Loucy (cell line): ENCODE data around the gene FUT7.

Source experiments
- H2AFZ ChIP-seq: fragments of 200-600 bp; sonication (generic); 2 replicates; pipeline ENCODE4 v1.6.0; 2016; ENCODE audit warnings: antibody characterized with exemption, mild to moderate bottlenecking, low read length, moderate library complexity
- H3F3A ChIP-seq: fragments of 200-600 bp; 2 replicates; pipeline ENCODE4 v1.6.0; 2016; ENCODE audit warnings: antibody characterized with exemption, low read depth, mild to moderate bottlenecking
- H3K27me3 ChIP-seq: fragments of 200-600 bp; sonication (generic); 2 replicates; pipeline ENCODE4 v1.6.1; 2014; ENCODE audit warnings: low read length, mild to moderate bottlenecking; ENCODE audit not compliant: insufficient read depth, poor library complexity, severe bottlenecking
- H3K36me3 ChIP-seq: fragments of 200-600 bp; sonication (generic); 2 replicates; pipeline ENCODE4 v1.6.1; 2016; ENCODE audit warnings: low read length; ENCODE audit not compliant: insufficient read depth
- H3K4me1 ChIP-seq: fragments of 200-600 bp; sonication (generic); 2 replicates; pipeline ENCODE4 v1.5.1; 2014; ENCODE audit warnings: low read length, mild to moderate bottlenecking; ENCODE audit not compliant: insufficient read depth, poor library complexity, severe bottlenecking
- H3K4me2 ChIP-seq: fragments of 200-600 bp; sonication (generic); 2 replicates; pipeline ENCODE4 v1.6.0; 2014; ENCODE audit warnings: antibody characterized with exemption, low read length, low read depth, mild to moderate bottlenecking; ENCODE audit not compliant: poor library complexity, severe bottlenecking
- H3K4me3 ChIP-seq: fragments of 200-600 bp; sonication (generic); 2 replicates; pipeline ENCODE4 v1.5.1; 2014; ENCODE audit warnings: low read length, mild to moderate bottlenecking, mixed read lengths; ENCODE audit not compliant: poor library complexity, severe bottlenecking
- H3K79me2 ChIP-seq: fragments of 200-600 bp; sonication (generic); 2 replicates; pipeline ENCODE4 v1.6.1; 2014; ENCODE audit warnings: low read length; ENCODE audit not compliant: insufficient read depth
- H3K9ac ChIP-seq: fragments of 200-600 bp; sonication (generic); 2 replicates; pipeline ENCODE4 v1.6.0; 2014; ENCODE audit warnings: mild to moderate bottlenecking, low read depth, low read length, moderate library complexity; ENCODE audit not compliant: poor library complexity, severe bottlenecking
- H3K9me2 ChIP-seq: fragments of 200-600 bp; sonication (generic); replicated peaks from 2 replicates; pipeline ENCODE4 v1.6.1; 2016; ENCODE audit warnings: low read depth, low read length, mixed read lengths
- H3K9me3 ChIP-seq: fragments of 200-600 bp; sonication (generic); 2 replicates; pipeline ENCODE4 v1.6.1; 2014; ENCODE audit warnings: mild to moderate bottlenecking, antibody characterized with exemption, low read length, low read depth; ENCODE audit not compliant: insufficient read depth
- H4K20me1 ChIP-seq: fragments of 200-600 bp; sonication (generic); 2 replicates; pipeline ENCODE4 v1.6.0; 2014; ENCODE audit warnings: antibody characterized with exemption, low read length, mild to moderate bottlenecking; ENCODE audit not compliant: insufficient read depth, poor library complexity, severe bottlenecking
- CTCF ChIP-seq: fragments of 200-600 bp; sonication (generic); conservative IDR thresholded peaks from 2 replicates; pipeline ENCODE4 v1.5.1; 2014; ENCODE audit warnings: mild to moderate bottlenecking, antibody characterized with exemption, low read length
- EZH2phosphoT487 ChIP-seq: fragments of 200-600 bp; IDR thresholded peaks from 2 replicates; pipeline ENCODE4 v1.6.1; 2018; ENCODE audit warnings: antibody characterized with exemption, mild to moderate bottlenecking, moderate library complexity, borderline replicate concordance

FUT7 gene

GRCh38 chr9:136983656-136984314 is 48.1 kb downstream of the FUT7 start:
- Histone ChIP-seq H3K79me2 (no peaks in the 10 kb centered on the region), H3K9ac (no peak overlapping the region), H3K27me3 (no peaks in the 10 kb centered on the region), H3K36me3 (no peaks in the 10 kb centered on the region), H3K4me2 (no peak overlapping the region), H4K20me1 (no peaks in the 10 kb centered on the region), H3F3A (no peaks in the 10 kb centered on the region), H3K9me3 (no peaks in the 10 kb centered on the region), H3K9me2 (no peaks in the 10 kb centered on the region), H3K4me1 (no peaks in the 10 kb centered on the region), H2AFZ (no peak overlapping the region), H3K4me3 (no peak overlapping the region)
- TF ChIP-seq EZH2phosphoT487 (no peak), CTCF (no peak)

GRCh38 chr9:136983167-136983566 is 48.7 kb downstream of the FUT7 start:
- Histone ChIP-seq H4K20me1 (no peaks in the 10 kb centered on the region), H3K4me1 (no peaks in the 10 kb centered on the region), H3K9me2 (no peaks in the 10 kb centered on the region), H3K36me3 (no peaks in the 10 kb centered on the region), H3F3A (no peaks in the 10 kb centered on the region), H3K4me3 (no peak overlapping the region), H3K27me3 (no peaks in the 10 kb centered on the region), H3K79me2 (no peaks in the 10 kb centered on the region), H3K4me2 (no peak overlapping the region), H3K9me3 (no peaks in the 10 kb centered on the region), H3K9ac (no peak overlapping the region), H2AFZ (no peak overlapping the region)
- TF ChIP-seq EZH2phosphoT487 (no peak), CTCF (no peak)

- Histone ChIP-seq H3K36me3 (no peaks in the 10 kb centered on the region), H3K9ac (no peak within 1 kb of the TSS), H3K4me1 (no peaks in the 10 kb centered on the region), H4K20me1 (no peaks in the 10 kb centered on the region), H3K9me2 (no peaks in the 10 kb centered on the region), H3K4me3 (no peak within 1 kb of the TSS), H3K27me3 (no peaks in the 10 kb centered on the region), H3K79me2 (no peaks in the 10 kb centered on the region), H3K9me3 (no peaks in the 10 kb centered on the region), H2AFZ (no peak within 1 kb of the TSS), H3F3A (no peaks in the 10 kb centered on the region), H3K4me2 (no peak within 1 kb of the TSS)
- TF ChIP-seq CTCF (no peak), EZH2phosphoT487 (no peak)
These were observed 49.4 kb downstream of the FUT7 start, which contains the start of gene LCNL1 for GRCh38 chr9:136982232-136983051. Gene LCNL1 (plus strand): TSS chr9:136982993. CDS start chr9:136983587, 594 bp downstream.
